ACC112 (cell line): Measurements from ENCODE around the gene FBXL3.

Experiments used
- H2AFZ ChIP-seq: fragments of 200-600 bp; sonication (generic); one replicate; pipeline ENCODE4 v1.6.0; 2017; ENCODE audit warnings: antibody characterized with exemption, low read length; ENCODE audit not compliant: unreplicated experiment
- H3K27ac ChIP-seq: fragments of 200-600 bp; sonication (generic); 2 replicates; pipeline ENCODE4 v1.5.1; 2014; ENCODE audit warnings: low read depth, mild to moderate bottlenecking, antibody characterized with exemption, low read length, moderate library complexity
- H3K27me3 ChIP-seq: fragments of 200-600 bp; sonication (generic); 2 replicates; pipeline ENCODE4 v1.6.1; 2014; ENCODE audit warnings: mild to moderate bottlenecking, antibody characterized with exemption, low read length, moderate library complexity, mixed read lengths; ENCODE audit not compliant: insufficient read depth
- H3K36me3 ChIP-seq: fragments of 200-600 bp; sonication (generic); 2 replicates; pipeline ENCODE4 v1.6.1; 2016; ENCODE audit warnings: mild to moderate bottlenecking, antibody characterized with exemption, low read length, moderate library complexity, mixed read lengths; ENCODE audit not compliant: insufficient read depth
- H3K4me1 ChIP-seq: fragments of 200-600 bp; sonication (generic); one replicate; pipeline ENCODE4 v1.6.1; 2016; ENCODE audit warnings: low read length, mixed read lengths; ENCODE audit not compliant: insufficient read depth, unreplicated experiment, control insufficient read depth
- H3K4me3 ChIP-seq: fragments of 200-600 bp; sonication (generic); 2 replicates; pipeline ENCODE4 v1.5.1; 2014; ENCODE audit warnings: mild to moderate bottlenecking, low read depth, low read length
- H3K79me2 ChIP-seq: fragments of 200-600 bp; sonication (generic); one replicate; pipeline ENCODE4 v1.6.0; 2016; ENCODE audit warnings: low read length; ENCODE audit not compliant: control insufficient read depth, unreplicated experiment, insufficient read depth

Gene FBXL3

DNA sequence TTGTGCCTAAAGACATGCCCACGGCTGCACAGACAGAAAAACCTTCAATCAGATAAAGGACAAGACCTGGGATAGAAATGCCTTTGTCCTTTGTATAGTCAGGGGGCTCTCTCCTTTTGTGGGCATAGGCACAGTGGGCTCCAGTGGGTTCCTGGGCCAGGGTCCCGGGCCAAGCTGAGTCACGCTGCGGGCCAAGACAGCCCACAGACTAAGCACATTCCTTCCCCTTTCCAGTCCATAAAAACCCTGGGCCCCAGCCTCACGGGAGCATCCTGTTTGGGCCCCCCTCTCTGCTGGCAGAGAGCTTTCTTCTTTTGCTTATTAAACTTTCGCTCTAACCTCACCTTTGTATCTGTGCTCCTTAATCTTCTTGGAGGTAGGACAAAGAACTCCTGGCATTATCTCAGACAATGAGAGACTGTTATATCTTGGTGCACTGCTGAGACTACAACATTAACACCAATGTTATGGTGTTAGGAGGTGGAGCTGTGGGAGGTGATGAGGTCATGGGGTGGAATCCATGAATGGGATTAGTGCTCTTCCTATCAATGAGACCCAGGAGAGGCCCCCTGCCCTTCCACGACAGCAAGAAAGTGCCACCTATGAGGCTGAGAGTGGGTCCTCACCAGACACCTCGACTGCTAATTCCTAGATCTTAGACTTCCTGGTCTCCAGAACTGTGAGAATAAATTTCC, 20.8 kb upstream of the FBXL3 start:
- Histone ChIP-seq H2AFZ (no peak overlapping the region), H3K79me2 (no peaks in the 10 kb centered on the region), H3K36me3 (peaks cover 5% of the 10 kb centered on the region; the same call in 1 of the 2 replicates), H3K4me1 (no peaks in the 10 kb centered on the region), H3K27me3 (no peaks in the 10 kb centered on the region), H3K27ac (no peak overlapping the region), H3K4me3 (no peak overlapping the region)

DNA sequence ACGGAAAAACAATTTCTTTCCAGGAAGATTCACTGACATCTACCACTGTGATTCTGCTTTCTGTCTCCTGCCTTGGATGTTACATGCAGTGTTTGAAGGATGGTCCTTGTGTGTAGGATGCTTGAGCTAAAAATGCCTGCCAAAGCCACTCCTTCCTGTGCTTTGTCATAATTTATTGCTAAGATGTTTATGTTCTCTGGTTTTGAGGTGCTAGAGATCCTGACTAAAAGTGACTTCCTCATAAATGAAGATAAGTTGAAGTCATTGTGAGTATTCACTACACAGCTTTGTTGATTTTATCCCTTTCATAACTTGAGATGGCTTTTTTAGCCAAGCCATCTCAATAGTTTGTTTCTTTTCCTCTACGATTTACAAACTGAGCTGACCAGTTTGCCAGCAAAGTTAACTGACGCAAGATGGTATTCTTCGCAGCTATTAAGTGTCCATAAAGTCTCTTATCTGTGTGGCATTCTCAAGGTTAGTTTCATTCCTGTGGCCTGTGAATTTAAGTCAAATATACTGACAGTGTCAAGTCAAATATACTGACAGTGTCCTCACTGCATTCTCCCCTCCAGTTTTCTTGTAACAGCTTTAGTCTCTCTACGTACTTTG, 15.7 kb upstream of the FBXL3 start:
- no peaks in the 10 kb centered on the region for H3K27me3 ChIP-seq
- H3K27ac ChIP-seq: no peak overlapping the region
- H3K79me2 ChIP-seq: no peaks in the 10 kb centered on the region
- H3K4me3 ChIP-seq: no peak overlapping the region
- H2AFZ ChIP-seq: no peak overlapping the region
- no peaks in the 10 kb centered on the region for H3K36me3 ChIP-seq
- H3K4me1 ChIP-seq: no peaks in the 10 kb centered on the region

DNA sequence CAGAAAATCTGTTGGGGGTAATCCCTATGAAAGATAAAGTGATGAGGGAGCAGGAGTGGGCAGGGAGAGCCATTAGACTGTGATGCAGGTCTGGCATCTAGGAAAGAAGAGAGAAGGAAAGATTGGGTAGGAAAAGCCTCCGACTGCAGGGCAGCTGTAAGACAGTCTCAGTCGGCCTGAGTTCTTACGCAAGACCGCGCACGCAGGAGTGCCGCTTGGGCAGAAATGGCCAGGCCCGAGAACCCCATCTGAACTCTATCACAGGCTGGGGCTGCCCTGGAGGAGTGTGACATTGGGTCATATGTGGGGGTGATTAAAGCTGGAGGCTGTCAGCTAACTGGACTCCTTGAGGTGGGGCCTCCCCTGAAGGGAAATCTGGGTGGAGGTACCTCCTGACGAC, 13.9 kb upstream of the FBXL3 start:
- Histone ChIP-seq H3K27me3 (no peaks in the 10 kb centered on the region), H3K4me1 (no peaks in the 10 kb centered on the region), H3K79me2 (no peaks in the 10 kb centered on the region), H3K4me3 (no peak overlapping the region), H2AFZ (no peak overlapping the region), H3K36me3 (no peaks in the 10 kb centered on the region), H3K27ac (no peak overlapping the region)

DNA sequence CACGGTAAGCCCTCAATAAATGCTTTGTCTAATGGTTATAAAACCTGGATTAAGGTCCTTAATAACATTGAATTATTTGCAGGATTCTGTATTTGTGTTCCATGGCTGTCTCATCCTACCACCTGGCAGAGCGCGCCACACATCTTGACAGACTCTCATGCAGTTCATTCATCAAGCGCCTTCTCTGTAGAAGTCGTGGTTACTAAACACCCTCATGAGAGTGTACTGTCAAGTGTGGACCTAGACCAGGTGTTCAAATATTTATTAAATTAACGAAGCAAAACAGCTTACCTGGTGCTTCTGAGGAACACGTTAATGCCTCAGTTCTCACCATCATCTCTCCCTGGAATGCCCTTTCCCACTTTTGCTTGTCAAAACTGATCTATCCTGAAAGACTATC, 13.1 kb upstream of the FBXL3 start:
- Histone ChIP-seq H3K4me3 (no peak overlapping the region), H3K79me2 (no peaks in the 10 kb centered on the region), H3K4me1 (peaks cover 2% of the 10 kb centered on the region), H3K27me3 (no peaks in the 10 kb centered on the region), H3K36me3 (no peaks in the 10 kb centered on the region), H2AFZ (no peak overlapping the region), H3K27ac (no peak overlapping the region)

DNA sequence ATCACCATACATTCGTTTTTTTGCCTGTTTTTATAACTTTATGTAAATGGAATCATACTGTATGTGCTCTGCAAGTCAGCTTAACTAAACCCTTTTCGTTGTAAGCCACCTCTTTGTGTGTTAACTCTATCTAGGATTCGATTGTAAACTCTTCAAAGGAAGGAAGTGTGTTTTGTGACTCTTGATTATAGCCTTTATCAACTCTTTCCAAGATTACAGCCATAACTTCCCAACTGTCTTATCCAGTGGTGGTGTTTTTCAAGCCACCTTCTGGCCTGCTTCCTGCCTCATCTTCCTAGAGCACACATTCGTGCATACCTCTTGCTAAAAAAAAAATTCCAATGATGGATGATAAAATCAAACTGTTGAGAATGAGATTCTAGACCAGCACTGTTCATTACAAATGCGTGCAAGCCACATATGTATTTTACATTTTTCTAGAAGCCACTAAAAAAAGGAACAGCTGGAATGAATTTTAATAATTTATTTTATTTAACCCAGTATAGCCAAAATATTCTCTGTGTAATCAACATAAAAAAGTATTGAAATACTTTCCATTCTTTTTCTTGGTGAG, 12.0 kb upstream of the FBXL3 start:
- no peak overlapping the region for H3K27ac ChIP-seq
- H2AFZ ChIP-seq: no peak overlapping the region
- H3K79me2 ChIP-seq: no peaks in the 10 kb centered on the region
- peaks cover 12% of the 10 kb centered on the region for H3K4me1 ChIP-seq
- no peaks in the 10 kb centered on the region for H3K27me3 ChIP-seq
- H3K36me3 ChIP-seq: no peaks in the 10 kb centered on the region
- H3K4me3 ChIP-seq: no peak overlapping the region

DNA sequence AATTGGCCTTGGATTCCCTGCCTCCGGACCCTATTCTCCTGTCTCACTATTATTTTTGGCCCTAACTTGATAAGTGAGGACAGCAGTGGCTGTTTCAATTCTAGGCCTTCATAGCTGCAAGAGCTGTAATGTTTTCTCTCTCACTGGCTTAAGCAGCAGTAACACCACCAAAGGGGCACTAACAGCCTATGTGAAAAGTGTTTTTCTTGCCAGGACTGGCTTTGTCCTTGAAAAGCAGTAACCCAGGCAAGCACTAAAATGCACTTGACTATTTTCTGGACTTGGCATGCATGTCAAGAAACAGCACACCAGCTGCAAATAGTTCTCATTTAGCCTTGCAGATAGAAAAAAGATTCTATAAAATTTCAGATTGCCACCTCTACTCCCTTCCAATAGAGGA, 9.3 kb upstream of the FBXL3 start:
- H3K27ac ChIP-seq: no peak overlapping the region
- H3K27me3 ChIP-seq: no peaks in the 10 kb centered on the region
- no peak overlapping the region for H2AFZ ChIP-seq
- no peak overlapping the region for H3K4me3 ChIP-seq
- H3K36me3 ChIP-seq: no peaks in the 10 kb centered on the region
- no peaks in the 10 kb centered on the region for H3K79me2 ChIP-seq
- H3K4me1 ChIP-seq: peaks cover 15% of the 10 kb centered on the region

DNA sequence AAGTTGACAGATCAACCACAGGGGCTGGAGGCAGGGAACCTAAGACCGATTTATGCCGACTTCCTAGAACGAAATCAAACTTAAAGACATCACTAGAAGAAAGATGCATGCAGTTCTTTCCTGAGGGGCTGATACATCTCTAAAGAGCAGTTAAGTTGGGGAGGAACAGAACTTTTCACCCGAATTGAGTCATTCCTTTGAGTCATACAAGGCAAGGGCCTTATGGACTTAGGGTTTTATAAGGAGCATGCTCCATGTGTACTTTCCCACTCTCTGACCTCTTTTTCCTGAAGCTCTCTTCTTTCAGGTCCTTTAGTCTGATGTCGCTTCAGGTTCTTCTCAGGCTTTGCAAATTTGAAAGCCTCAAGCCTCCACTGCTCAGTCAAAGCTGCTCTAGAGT, 7.9 kb upstream of the FBXL3 start:
- Histone ChIP-seq H3K4me1 (peaks cover 15% of the 10 kb centered on the region), H3K27me3 (no peaks in the 10 kb centered on the region), H3K36me3 (no peaks in the 10 kb centered on the region), H3K27ac (no peak overlapping the region), H3K79me2 (no peaks in the 10 kb centered on the region), H3K4me3 (no peak overlapping the region), H2AFZ (no peak overlapping the region)

DNA sequence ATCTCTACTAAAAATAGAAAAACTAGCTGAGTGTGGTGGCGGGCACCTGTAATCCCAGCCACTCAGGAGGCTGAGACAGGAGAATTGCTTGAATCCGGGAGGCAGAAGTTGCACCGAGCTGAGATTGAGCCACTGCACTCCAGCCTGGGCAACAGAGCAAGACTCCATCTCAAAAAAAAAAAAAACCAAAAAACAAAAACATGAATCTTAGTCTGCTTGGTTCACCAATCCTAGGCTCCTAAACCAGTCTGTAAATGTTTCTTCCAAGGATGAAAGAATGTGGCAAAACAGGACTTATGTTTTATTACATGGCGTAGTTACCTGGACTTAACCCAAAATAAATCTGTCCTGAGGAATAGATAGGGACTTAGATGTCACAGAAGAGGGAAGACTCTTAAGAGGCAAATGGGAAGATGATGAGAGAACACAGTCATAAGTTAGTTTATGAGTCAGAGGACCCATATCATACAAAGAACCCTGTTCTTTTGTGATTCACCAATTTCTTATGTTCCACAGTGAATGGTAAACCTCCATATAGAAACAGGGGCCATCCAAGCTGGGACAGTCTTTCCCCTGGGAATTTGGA, 6.9 kb upstream of the FBXL3 start:
- H3K36me3 ChIP-seq: no peaks in the 10 kb centered on the region
- no peaks in the 10 kb centered on the region for H3K79me2 ChIP-seq
- H2AFZ ChIP-seq: no peak overlapping the region
- H3K4me1 ChIP-seq: peaks cover 15% of the 10 kb centered on the region
- no peak overlapping the region for H3K4me3 ChIP-seq
- H3K27ac ChIP-seq: no peak overlapping the region
- H3K27me3 ChIP-seq: no peaks in the 10 kb centered on the region

DNA sequence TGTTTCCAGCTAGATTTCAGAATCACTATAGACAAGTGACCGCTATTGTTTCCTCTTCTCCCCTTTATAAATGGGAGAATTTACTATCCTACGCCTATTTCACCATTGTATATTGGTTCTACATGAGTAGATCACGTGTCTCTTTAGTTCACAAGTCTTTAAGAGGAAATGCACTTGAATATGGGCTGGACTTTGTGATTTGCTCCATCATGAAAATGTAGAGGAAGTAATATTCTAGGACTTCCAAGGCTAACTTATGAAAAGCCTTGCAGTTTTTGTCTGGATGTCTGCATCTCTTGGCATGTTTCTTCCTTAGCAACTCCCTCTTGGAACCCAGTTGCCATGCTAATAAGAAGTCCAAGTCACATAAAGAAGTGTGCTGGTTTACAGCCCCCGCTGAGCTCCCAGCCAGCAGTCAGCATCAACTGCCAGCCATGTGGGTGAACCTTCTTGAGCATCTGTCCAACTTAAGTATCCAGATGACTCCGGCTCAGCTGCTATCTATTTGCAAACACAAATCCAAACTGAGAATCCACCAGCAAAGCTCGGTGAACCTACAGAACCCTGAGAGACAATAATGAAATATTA, 4.8 kb upstream of the FBXL3 start:
- Histone ChIP-seq H2AFZ (no peak overlapping the region), H3K4me3 (no peak overlapping the region), H3K79me2 (no peaks in the 10 kb centered on the region), H3K27ac (no peak overlapping the region), H3K36me3 (no peaks in the 10 kb centered on the region), H3K4me1 (peaks cover 24% of the 10 kb centered on the region), H3K27me3 (no peaks in the 10 kb centered on the region)

DNA sequence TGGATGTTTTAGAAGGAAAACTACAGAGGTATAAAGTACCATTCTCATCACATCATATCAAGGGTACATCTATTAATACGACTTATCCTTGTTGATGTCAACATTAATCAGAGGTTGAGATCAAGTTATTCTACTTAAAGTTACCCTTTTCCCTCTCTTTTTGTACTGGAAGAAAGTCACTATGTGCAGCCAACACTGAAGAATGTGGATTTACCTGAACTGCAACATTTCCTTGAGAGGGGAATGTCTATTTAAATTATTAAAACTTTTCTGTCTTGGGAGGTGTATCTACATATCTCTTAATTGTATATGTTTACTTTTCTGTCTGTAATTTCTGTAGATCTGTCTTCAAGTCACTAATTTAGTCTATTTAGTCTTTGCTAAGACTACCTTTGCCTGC, 2.5 kb upstream of the FBXL3 start:
- no peak overlapping the region for H3K27ac ChIP-seq
- H3K4me1 ChIP-seq: peaks cover 24% of the 10 kb centered on the region
- no peak overlapping the region for H2AFZ ChIP-seq
- H3K79me2 ChIP-seq: peaks cover 20% of the 10 kb centered on the region
- H3K4me3 ChIP-seq: no peak overlapping the region
- H3K27me3 ChIP-seq: no peaks in the 10 kb centered on the region
- no peaks in the 10 kb centered on the region for H3K36me3 ChIP-seq
